Transverse colon (tissue), 4 donors: Measurements from ENCODE around the gene NXPE4. TPM values are rescaled to one million over a fixed set of nuclear protein-coding genes. Genes with fewer than 3 reads are reported as not detected.

Experiments
- DNase-seq: peaks from one replicate; pipeline ENCODE4 v3.0.0-alpha.2; 2019
- H3K27ac ChIP-seq, 4 donors: fragments of 200-600 bp; sonication (generic); 2 replicates each; pipeline ENCODE4 v1.5.1; 2016 to 2018; ENCODE audit warnings: inconsistent platforms in 4 of 4
- H3K27me3 ChIP-seq: fragments of 200-600 bp; sonication (generic); 2 replicates; pipeline ENCODE4 v1.5.1; 2017; ENCODE audit warnings: inconsistent platforms
- H3K36me3 ChIP-seq, 4 donors: fragments of 200-600 bp; sonication (generic); 2 replicates each; pipeline ENCODE4 v1.5.1; 2017 to 2019; ENCODE audit warnings: inconsistent platforms in 4 of 4
- H3K4me1 ChIP-seq, 4 donors: fragments of 200-600 bp; sonication (generic); 2 replicates each; pipeline ENCODE4 v1.5.1; 2017 to 2020; ENCODE audit warnings: inconsistent platforms in 4 of 4
- H3K4me3 ChIP-seq, 4 donors: fragments of 200-600 bp; sonication (generic); 1 replicate in 1 of 4; 2 replicates in 3 of 4; pipeline versions ENCODE4 v1.5.1 to v1.6.1; 2017 to 2019; ENCODE audit warnings: inconsistent platforms in 4 of 4
- H3K9me3 ChIP-seq, 2 donors: fragments of 200-600 bp; sonication (generic); 2 replicates each; pipeline ENCODE4 v1.5.1; 2017 to 2019; ENCODE audit warnings: inconsistent platforms in 2 of 2
- CTCF ChIP-seq, 5 experiments: fragments of 200-600 bp in 3 of 5; fragments of 450-650 bp in 2 of 5; sonication (generic) in 3 of 5; IDR thresholded peaks; 1 replicate in 2 of 5; 2 replicates in 3 of 5; pipeline ENCODE4 v1.5.1; 2016 to 2017; ENCODE audit warnings: antibody characterized with exemption in 5 of 5, inconsistent platforms in 3 of 5, mild to moderate bottlenecking in 2 of 5, moderate library complexity in 1 of 5
- EP300 ChIP-seq: sonication (generic); formaldehyde crosslinking; IDR thresholded peaks from one replicate; pipeline ENCODE4 v1.6.1; 2017; ENCODE audit warnings: antibody characterized with exemption, low read depth
- POLR2A ChIP-seq: fragments of 450-650 bp; IDR thresholded peaks from one replicate; pipeline ENCODE4 v1.6.1; 2016; ENCODE audit warnings: antibody characterized with exemption, mild to moderate bottlenecking, moderate library complexity
- POLR2AphosphoS5 ChIP-seq, 3 donors: sonication (generic); formaldehyde crosslinking; IDR thresholded peaks; one replicate each; pipeline ENCODE4 v1.6.1; 2016; ENCODE audit warnings: antibody characterized with exemption in 3 of 3
- WGBS, 2 donors: methylation state at CpG; one replicate each; pipeline ENCODE4 v1.1.5; 2018; ENCODE audit warnings: low coverage in 1 of 2; 5-methylcytosine and 5-hydroxymethylcytosine counted together
- in situ Hi-C, 4 donors: fragments of 200-750 bp; cut with MboI; loops; one replicate each; pipeline versions ENCODE4 v1.15.0 to v1.15.1; 2017; ENCODE audit warnings: low sequenced_read_pairs in 3 of 4, low pct_ligation_motif_present in 1 of 4, low pct_unique_long_range_greater_than_20kb in 1 of 4
- intact Hi-C: fragments of 100-400 bp; cut with DNase I; formaldehyde crosslinking; loops from one replicate; pipeline ENCODE4 v1.15.1; 2023; ENCODE audit warnings: low total_unique reads
- total RNA-seq, 4 donors: library from RNA; depleted of rRNA; stranded (reverse); fragments of >200 nt; gene quantifications; one replicate each; pipeline ENCODE4 v1.1.0, GENCODE V29; 2016

The NXPE4 gene
- total RNA-seq, 4 donors from 2014 or later = 184 to 292 (median 263) TPM

- Histone ChIP-seq H3K27me3 (no peaks in the 10 kb centered on the region), H3K4me3 (no peak overlapping the region), H3K4me1 (peaks cover 0 to 19% (median 0%) of the 10 kb centered on the region in 4 donors), H3K36me3 (no peaks in the 10 kb centered on the region), H3K9me3 (no peaks in the 10 kb centered on the region), H3K27ac (peak overlapping the region in 3 of 4 donors; percentile 24 to 75 (median 28))
- no peak for DNase-seq
- TF ChIP-seq POLR2A (no peak), CTCF (IDR thresholded peaks at IDR 0.05) (no peak), EP300 (no peak), POLR2AphosphoS5 (IDR thresholded peaks at IDR 0.05) (no peak)
- whole genome bisulfite sequencing, 2 donors = 70% methylated on average over 1 of the region's 1 CpG; no CpG with 5 or more reads in 1 of the 2 donors
- intact Hi-C loops = no loop called here
- in situ Hi-C loops = loop anchor here in 2 of 4 donors (25.0 kb wide), 1 partner anchor 261 kb away; no protein-coding TSS in a partner anchor
These were observed 2.9 kb upstream of the NXPE4 start for GRCh38 chr11:114598461-114598860.

GRCh38 chr11:114596175-114596919 is 761 bp upstream of the NXPE4 start:
- H3K4me3 ChIP-seq = peak overlapping the region in 3 of 4 donors; percentile 26 to 43 (median 32)
- no peaks in the 10 kb centered on the region for H3K9me3 ChIP-seq
- WGBS, 2 donors = 0 to 24% methylated on average over 1 of the region's 1 CpG
- peaks cover 0 to 19% (median 0%) of the 10 kb centered on the region in 4 donors for H3K4me1 ChIP-seq
- in situ Hi-C loops (loop anchor here in 2 of 4 donors (25.0 kb wide), 1 partner anchor 259 kb away; no protein-coding TSS in a partner anchor), intact Hi-C loops (no loop called here)
- peak in 2 of 3 donors; percentile 14 to 38 for TF ChIP-seq POLR2AphosphoS5 (IDR thresholded peaks at IDR 0.05)
- TF ChIP-seq POLR2A = no peak
- DNase-seq = peak; percentile 38
- no peaks in the 10 kb centered on the region for H3K36me3 ChIP-seq
- H3K27ac ChIP-seq = peak overlapping the region; percentile 62 to 77 (median 73)
- no peaks in the 10 kb centered on the region for H3K27me3 ChIP-seq

GRCh38 chr11:114594703-114595102 is 883 bp downstream of the NXPE4 start:
- peak overlapping the region; percentile 62 to 77 (median 73) for H3K27ac ChIP-seq
- no peaks in the 10 kb centered on the region for H3K36me3 ChIP-seq
- H3K27me3 ChIP-seq = no peaks in the 10 kb centered on the region
- H3K4me1 ChIP-seq = peaks cover 0 to 19% (median 0%) of the 10 kb centered on the region in 4 donors
- H3K4me3 ChIP-seq = peak overlapping the region in 3 of 4 donors; percentile 26 to 43 (median 32)
- intact Hi-C loops = no loop called here
- WGBS, 2 donors = 36 to 57% methylated on average over 2 to 3 of the region's 3 CpGs
- no peak for DNase-seq
- TF ChIP-seq POLR2AphosphoS5 (IDR thresholded peaks at IDR 0.05) (peak in 2 of 3 donors; percentile 26 to 30), EP300 (no peak), CTCF (IDR thresholded peaks at IDR 0.05) (no peak), POLR2A (peak; percentile 25)
- in situ Hi-C loops = loop anchor here in 2 of 4 donors (25.0 kb wide), 1 partner anchor 257 kb away; no protein-coding TSS in a partner anchor
- no peaks in the 10 kb centered on the region for H3K9me3 ChIP-seq

GRCh38 chr11:114587398-114587953 is 8.1 kb downstream of the NXPE4 start:
- in situ Hi-C loops (loop anchor here in 2 of 4 donors (25.0 kb wide), 1 partner anchor 250 kb away; no protein-coding TSS in a partner anchor), intact Hi-C loops (no loop called here)
- WGBS, 2 donors = 79 to 82% methylated on average over 3 of the region's 3 CpGs

More at GRCh38 chr11:114587398-114587953, 8.1 kb downstream of the NXPE4 start:
- H3K4me3 ChIP-seq = no peak overlapping the region
- H3K4me1 ChIP-seq = no peaks in the 10 kb centered on the region
- peak in 1 of 3 donors; percentile 28 for TF ChIP-seq POLR2AphosphoS5 (IDR thresholded peaks at IDR 0.05)
- no peak for TF ChIP-seq POLR2A
- no peak for TF ChIP-seq EP300
- no peak for TF ChIP-seq CTCF (IDR thresholded peaks at IDR 0.05)
- peaks cover 22 to 28% of the 10 kb centered on the region in 2 donors for H3K9me3 ChIP-seq
- no peak overlapping the region for H3K27ac ChIP-seq
- no peaks in the 10 kb centered on the region for H3K27me3 ChIP-seq
- no peak for DNase-seq
- peaks cover 0 to 41% (median 12%) of the 10 kb centered on the region in 4 donors for H3K36me3 ChIP-seq
